OCI-LY1 (cell line): ENCODE data around the gene C19orf67.

Experiments used
- H2AFZ ChIP-seq: fragments of 200-600 bp; sonication (generic), shearing (Covaris generic); 2 replicates; pipeline ENCODE4 v1.6.0; 2014; ENCODE audit warnings: antibody characterized with exemption, mild to moderate bottlenecking, low read length
- H3F3A ChIP-seq: fragments of 200-600 bp; sonication (generic), shearing (Covaris generic); 2 replicates; pipeline ENCODE4 v1.6.0; 2014; ENCODE audit warnings: mild to moderate bottlenecking, antibody characterized with exemption, low read length, moderate library complexity; ENCODE audit not compliant: insufficient read depth
- H3K27ac ChIP-seq: fragments of 200-600 bp; sonication (generic); 2 replicates; pipeline ENCODE4 v1.5.1; 2014; ENCODE audit warnings: low read length, mixed run types, mild to moderate bottlenecking, low read depth; ENCODE audit not compliant: poor library complexity, severe bottlenecking
- H3K27me3 ChIP-seq: fragments of 200-600 bp; sonication (generic); 2 replicates; pipeline ENCODE4 v1.6.0; 2014; ENCODE audit warnings: antibody characterized with exemption, mild to moderate bottlenecking, low read length, moderate library complexity; ENCODE audit not compliant: insufficient read depth
- H3K36me3 ChIP-seq: fragments of 200-600 bp; sonication (generic); 2 replicates; pipeline ENCODE4 v1.6.1; 2014; ENCODE audit warnings: mild to moderate bottlenecking, antibody characterized with exemption, low read length, moderate library complexity, mixed read lengths; ENCODE audit not compliant: insufficient read depth
- H3K4me1 ChIP-seq: fragments of 200-600 bp; sonication (generic); 2 replicates; pipeline ENCODE4 v1.5.1; 2014; ENCODE audit warnings: mild to moderate bottlenecking, low read length, moderate library complexity; ENCODE audit not compliant: insufficient read depth, severe bottlenecking
- H3K4me2 ChIP-seq: fragments of 200-600 bp; sonication (generic), shearing (Covaris generic); 2 replicates; pipeline ENCODE4 v1.6.1; 2014; ENCODE audit warnings: low read length
- H3K4me3 ChIP-seq: fragments of 200-600 bp; sonication (generic); 2 replicates; pipeline ENCODE4 v1.5.1; 2014; ENCODE audit warnings: low read length, low read depth, mild to moderate bottlenecking, mixed read lengths; ENCODE audit not compliant: poor library complexity, severe bottlenecking
- H3K79me2 ChIP-seq: fragments of 200-600 bp; shearing (Covaris generic); 2 replicates; pipeline ENCODE4 v1.6.1; 2016; ENCODE audit warnings: mixed run types, low read length, mixed read lengths; ENCODE audit not compliant: insufficient read depth
- H3K9ac ChIP-seq: fragments of 200-600 bp; sonication (generic), shearing (Covaris generic); 2 replicates; pipeline ENCODE4 v1.6.1; 2014; ENCODE audit warnings: mild to moderate bottlenecking, low read length, mixed read lengths
- H3K9me2 ChIP-seq: fragments of 200-600 bp; sonication (generic), shearing (Covaris generic); 2 replicates; pipeline ENCODE4 v1.6.1; 2014; ENCODE audit warnings: low read depth, mild to moderate bottlenecking, low read length, mixed read lengths
- H3K9me3 ChIP-seq: fragments of 200-600 bp; shearing (Covaris generic); 2 replicates; pipeline ENCODE4 v1.6.1; 2014; ENCODE audit warnings: low read length, mixed read lengths
- H4K20me1 ChIP-seq: fragments of 200-600 bp; sonication (generic), shearing (Covaris generic); 2 replicates; pipeline ENCODE4 v1.6.0; 2016; ENCODE audit warnings: mild to moderate bottlenecking, low read length; ENCODE audit not compliant: insufficient read depth
- EZH2 ChIP-seq: fragments of 200-600 bp; sonication (generic), shearing (Covaris generic); IDR thresholded peaks from 2 replicates; pipeline ENCODE4 v1.8.0; 2017; ENCODE audit warnings: borderline replicate concordance, mixed run types, mild to moderate bottlenecking, antibody characterized with exemption, low read length, moderate library complexity, mixed read lengths
- TF ChIP-seq, protein P1 (sequence below): fragments of 200-600 bp; sonication (generic), shearing (Covaris generic); IDR thresholded peaks from 2 replicates; pipeline ENCODE4 v1.5.1; 2017; ENCODE audit warnings: mild to moderate bottlenecking, antibody characterized with exemption, low read length, moderate library complexity, mixed read lengths

Gene C19orf67

GRCh38 chr19:14080887-14081796 lies 4.4 kb downstream of the C19orf67 start:
- Histone ChIP-seq H3K27ac (peak overlapping the region; percentile 26), H3K9ac (peak overlapping the region; percentile 90), H3K9me2 (no peaks in the 10 kb centered on the region), H3K79me2 (no peaks in the 10 kb centered on the region), H3K36me3 (peaks cover under 1% of the 10 kb centered on the region; the same call in 1 of the 2 replicates), H3K4me1 (peaks cover 18% of the 10 kb centered on the region), H3F3A (no peaks in the 10 kb centered on the region), H3K9me3 (no peaks in the 10 kb centered on the region), H3K4me2 (peak overlapping the region; percentile 99), H4K20me1 (no peaks in the 10 kb centered on the region), H3K4me3 (peak overlapping the region; percentile 82), H2AFZ (peak overlapping the region; percentile 42; the same call in 1 of the 2 replicates), H3K27me3 (no peaks in the 10 kb centered on the region)
- TF ChIP-seq, protein P1, sequence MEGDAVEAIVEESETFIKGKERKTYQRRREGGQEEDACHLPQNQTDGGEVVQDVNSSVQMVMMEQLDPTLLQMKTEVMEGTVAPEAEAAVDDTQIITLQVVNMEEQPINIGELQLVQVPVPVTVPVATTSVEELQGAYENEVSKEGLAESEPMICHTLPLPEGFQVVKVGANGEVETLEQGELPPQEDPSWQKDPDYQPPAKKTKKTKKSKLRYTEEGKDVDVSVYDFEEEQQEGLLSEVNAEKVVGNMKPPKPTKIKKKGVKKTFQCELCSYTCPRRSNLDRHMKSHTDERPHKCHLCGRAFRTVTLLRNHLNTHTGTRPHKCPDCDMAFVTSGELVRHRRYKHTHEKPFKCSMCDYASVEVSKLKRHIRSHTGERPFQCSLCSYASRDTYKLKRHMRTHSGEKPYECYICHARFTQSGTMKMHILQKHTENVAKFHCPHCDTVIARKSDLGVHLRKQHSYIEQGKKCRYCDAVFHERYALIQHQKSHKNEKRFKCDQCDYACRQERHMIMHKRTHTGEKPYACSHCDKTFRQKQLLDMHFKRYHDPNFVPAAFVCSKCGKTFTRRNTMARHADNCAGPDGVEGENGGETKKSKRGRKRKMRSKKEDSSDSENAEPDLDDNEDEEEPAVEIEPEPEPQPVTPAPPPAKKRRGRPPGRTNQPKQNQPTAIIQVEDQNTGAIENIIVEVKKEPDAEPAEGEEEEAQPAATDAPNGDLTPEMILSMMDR = no peak
- TF ChIP-seq EZH2 = no peak

- H3F3A ChIP-seq = no peaks in the 10 kb centered on the region
- peaks cover 36% of the 10 kb centered on the region for H3K4me1 ChIP-seq
- no peak overlapping the region for H3K4me2 ChIP-seq
- no peaks in the 10 kb centered on the region for H3K36me3 ChIP-seq
- TF ChIP-seq, protein P1 = no peak
- no peak for TF ChIP-seq EZH2
- H3K9me3 ChIP-seq = no peaks in the 10 kb centered on the region
- H3K9ac ChIP-seq = no peak overlapping the region
- H3K79me2 ChIP-seq = no peaks in the 10 kb centered on the region
- no peak overlapping the region for H2AFZ ChIP-seq
- no peaks in the 10 kb centered on the region for H3K9me2 ChIP-seq
- H3K4me3 ChIP-seq = no peak overlapping the region
- no peak overlapping the region for H3K27ac ChIP-seq
- H4K20me1 ChIP-seq = no peaks in the 10 kb centered on the region
- no peaks in the 10 kb centered on the region for H3K27me3 ChIP-seq
Observed at GRCh38 chr19:14078411-14078810, 7.2 kb downstream of the C19orf67 start.

- Histone ChIP-seq H2AFZ (no peak overlapping the region), H3K4me3 (peak overlapping the region; percentile 58), H3K9me3 (no peaks in the 10 kb centered on the region), H3K9me2 (no peaks in the 10 kb centered on the region), H3K4me2 (peak overlapping the region; percentile 71), H3K36me3 (no peaks in the 10 kb centered on the region), H3K4me1 (peaks cover 30% of the 10 kb centered on the region), H3K27me3 (no peaks in the 10 kb centered on the region), H3K9ac (peak overlapping the region; percentile 48; the same call in 1 of the 2 replicates), H3K79me2 (no peaks in the 10 kb centered on the region), H3F3A (no peaks in the 10 kb centered on the region), H3K27ac (no peak overlapping the region), H4K20me1 (no peaks in the 10 kb centered on the region)
- TF ChIP-seq EZH2 = no peak
- TF ChIP-seq, protein P1 = no peak
Observed at GRCh38 chr19:14073925-14074838, 11.4 kb downstream of the C19orf67 start.
